ENCODE results near the gene TMCC1.

TMCC1 gene

DNA sequence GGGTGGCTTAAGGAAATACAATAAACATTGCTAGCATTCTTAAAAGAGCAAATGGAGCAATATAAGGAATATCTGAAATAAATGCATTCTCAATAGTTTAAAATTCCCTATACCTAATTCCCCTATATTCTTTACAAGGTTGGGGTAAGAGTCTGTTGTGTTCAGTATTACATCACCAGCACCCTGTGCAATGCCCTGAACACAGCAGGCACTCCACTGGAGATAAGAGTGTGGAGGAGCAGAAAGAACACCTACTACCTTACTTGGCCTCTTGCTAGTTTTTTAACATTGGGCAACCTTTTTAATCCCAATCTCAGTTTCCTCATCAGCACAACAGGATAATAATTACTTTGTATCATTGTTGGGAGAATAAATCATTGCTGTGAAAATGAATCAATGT is 146.9 kb downstream of the TMCC1 start:
- DNase-seq (ENCODE audit: low spot score) = no peak
- TF ChIP-seq, protein P1, sequence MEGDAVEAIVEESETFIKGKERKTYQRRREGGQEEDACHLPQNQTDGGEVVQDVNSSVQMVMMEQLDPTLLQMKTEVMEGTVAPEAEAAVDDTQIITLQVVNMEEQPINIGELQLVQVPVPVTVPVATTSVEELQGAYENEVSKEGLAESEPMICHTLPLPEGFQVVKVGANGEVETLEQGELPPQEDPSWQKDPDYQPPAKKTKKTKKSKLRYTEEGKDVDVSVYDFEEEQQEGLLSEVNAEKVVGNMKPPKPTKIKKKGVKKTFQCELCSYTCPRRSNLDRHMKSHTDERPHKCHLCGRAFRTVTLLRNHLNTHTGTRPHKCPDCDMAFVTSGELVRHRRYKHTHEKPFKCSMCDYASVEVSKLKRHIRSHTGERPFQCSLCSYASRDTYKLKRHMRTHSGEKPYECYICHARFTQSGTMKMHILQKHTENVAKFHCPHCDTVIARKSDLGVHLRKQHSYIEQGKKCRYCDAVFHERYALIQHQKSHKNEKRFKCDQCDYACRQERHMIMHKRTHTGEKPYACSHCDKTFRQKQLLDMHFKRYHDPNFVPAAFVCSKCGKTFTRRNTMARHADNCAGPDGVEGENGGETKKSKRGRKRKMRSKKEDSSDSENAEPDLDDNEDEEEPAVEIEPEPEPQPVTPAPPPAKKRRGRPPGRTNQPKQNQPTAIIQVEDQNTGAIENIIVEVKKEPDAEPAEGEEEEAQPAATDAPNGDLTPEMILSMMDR (IDR thresholded peaks at IDR 0.05; ENCODE audit: borderline replicate concordance, control extremely low read depth, extremely low read depth, insufficient read depth, missing control alignments) = no peak
- in situ Hi-C loops (cut with MboI; ENCODE audit: low sequenced_read_pairs, unreplicated experiment) = no loop called here

DNA sequence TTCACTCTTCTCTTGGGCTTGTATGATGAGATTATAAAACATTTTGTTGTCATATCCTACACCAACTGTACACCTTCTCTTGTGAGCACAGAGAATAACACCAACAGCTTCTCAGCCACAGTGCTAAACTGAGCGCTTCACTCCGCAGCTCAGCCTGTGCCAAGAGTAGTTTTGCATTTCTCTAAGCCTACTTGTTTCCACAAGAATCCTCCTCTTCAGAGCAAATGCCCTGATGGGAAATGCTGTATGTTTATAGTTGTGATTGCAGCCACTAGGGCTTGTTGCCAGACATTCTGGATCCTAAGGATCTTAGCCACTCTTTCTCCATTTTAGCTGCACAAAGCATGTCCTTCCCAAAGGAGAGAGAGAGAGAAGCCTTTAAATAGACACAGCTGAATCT is 148.3 kb downstream of the TMCC1 start:
- no peak for DNase-seq (ENCODE audit: low spot score)
- in situ Hi-C loops (cut with MboI; ENCODE audit: low sequenced_read_pairs, unreplicated experiment) = no loop called here
- TF ChIP-seq, protein P1 (IDR thresholded peaks at IDR 0.05; ENCODE audit: borderline replicate concordance, control extremely low read depth, extremely low read depth, insufficient read depth, missing control alignments) = no peak

DNA sequence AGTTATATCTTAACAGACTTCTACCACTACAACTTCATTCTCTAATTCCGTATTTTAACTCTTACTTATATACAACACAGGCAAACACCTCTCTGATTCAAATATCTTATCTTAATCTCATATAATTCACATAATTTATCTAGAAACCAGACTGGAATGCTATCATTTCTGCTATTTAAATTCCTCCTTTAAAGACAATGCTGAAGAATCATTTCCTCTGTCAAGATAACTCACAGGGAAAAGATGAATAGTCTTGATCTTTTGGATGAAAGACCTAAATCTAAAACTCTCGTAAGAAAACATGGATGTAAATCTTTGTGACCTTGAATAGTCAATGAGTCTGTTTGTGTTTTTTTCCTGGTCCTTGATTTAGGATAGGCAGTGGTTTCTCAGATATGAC is 151.7 kb downstream of the TMCC1 start:
- DNase-seq (ENCODE audit: low spot score) = no peak
- in situ Hi-C loops (cut with MboI; ENCODE audit: low sequenced_read_pairs, unreplicated experiment) = no loop called here

DNA sequence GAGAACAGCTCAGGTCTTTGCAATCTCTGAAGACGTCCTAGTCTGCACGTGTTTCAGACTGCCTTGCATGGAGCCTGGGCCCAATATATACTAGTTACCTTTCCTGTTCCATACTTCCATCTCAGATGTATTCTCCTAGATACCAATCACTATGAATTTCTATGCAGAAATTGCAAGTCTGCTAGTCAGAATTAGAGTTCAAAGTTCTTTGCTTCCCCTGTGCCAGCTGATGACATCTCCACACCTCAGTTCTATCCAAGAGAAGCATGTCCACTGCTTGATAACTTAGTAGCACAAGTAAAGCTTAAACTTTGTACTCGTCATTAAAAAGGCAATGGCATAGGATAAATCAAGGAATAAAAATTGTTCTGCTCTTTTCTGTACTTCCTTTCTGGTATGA is 153.4 kb downstream of the TMCC1 start:
- DNase-seq (ENCODE audit: low spot score) = no peak
- TF ChIP-seq, protein P1 (IDR thresholded peaks at IDR 0.05; ENCODE audit: borderline replicate concordance, control extremely low read depth, extremely low read depth, insufficient read depth, missing control alignments) = no peak
- in situ Hi-C loops (cut with MboI; ENCODE audit: low sequenced_read_pairs, unreplicated experiment) = no loop called here

More for the DNA sequence above, 151.7 kb downstream of the TMCC1 start:
- TF ChIP-seq, protein P1 (IDR thresholded peaks at IDR 0.05; ENCODE audit: borderline replicate concordance, control extremely low read depth, extremely low read depth, insufficient read depth, missing control alignments) = no peak

DNA sequence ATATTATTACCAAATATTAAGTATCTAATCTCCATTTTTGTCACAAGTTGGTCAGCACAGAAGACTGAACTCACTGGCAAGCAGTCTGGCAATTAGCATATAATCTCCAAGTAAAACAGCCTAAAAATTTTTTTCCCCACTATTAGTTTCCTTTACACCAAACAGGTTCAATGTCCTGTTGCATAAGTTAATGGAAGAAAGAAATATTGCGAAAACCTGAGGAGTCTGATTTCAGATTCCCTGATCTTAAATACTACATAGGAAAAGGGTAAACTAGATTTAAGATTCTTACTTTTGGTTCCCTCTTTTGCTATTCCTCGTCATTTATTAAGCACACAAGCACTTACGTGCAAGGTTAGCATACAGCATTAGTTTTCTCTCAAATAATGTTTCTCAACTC is 153.9 kb downstream of the TMCC1 start:
- TF ChIP-seq, protein P1 (IDR thresholded peaks at IDR 0.05; ENCODE audit: borderline replicate concordance, control extremely low read depth, extremely low read depth, insufficient read depth, missing control alignments) = no peak
- DNase-seq (ENCODE audit: low spot score) = no peak
- in situ Hi-C loops (cut with MboI; ENCODE audit: low sequenced_read_pairs, unreplicated experiment) = no loop called here

DNA sequence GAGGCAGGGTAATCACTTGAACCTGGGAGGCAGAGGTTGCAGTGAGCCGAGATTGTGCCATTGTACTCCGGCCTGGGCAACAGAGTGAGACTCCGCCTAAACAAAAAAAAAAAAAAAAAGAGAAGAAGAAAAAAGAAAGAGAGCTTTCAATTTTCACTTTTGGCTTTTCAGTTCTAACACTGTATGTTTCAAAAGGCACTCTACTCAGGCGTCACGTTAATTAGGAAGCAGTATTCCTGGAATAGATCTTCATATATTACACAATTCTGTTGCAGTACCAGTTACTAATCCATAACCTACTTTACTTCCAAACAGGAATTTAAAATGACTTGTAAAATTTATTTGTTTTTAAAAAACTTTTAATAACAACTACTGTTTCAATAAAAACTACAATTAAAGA is 155.3 kb downstream of the TMCC1 start:
- TF ChIP-seq, protein P1 (IDR thresholded peaks at IDR 0.05; ENCODE audit: borderline replicate concordance, control extremely low read depth, extremely low read depth, insufficient read depth, missing control alignments) = no peak
- DNase-seq (ENCODE audit: low spot score) = no peak
- in situ Hi-C loops (cut with MboI; ENCODE audit: low sequenced_read_pairs, unreplicated experiment) = no loop called here

DNA sequence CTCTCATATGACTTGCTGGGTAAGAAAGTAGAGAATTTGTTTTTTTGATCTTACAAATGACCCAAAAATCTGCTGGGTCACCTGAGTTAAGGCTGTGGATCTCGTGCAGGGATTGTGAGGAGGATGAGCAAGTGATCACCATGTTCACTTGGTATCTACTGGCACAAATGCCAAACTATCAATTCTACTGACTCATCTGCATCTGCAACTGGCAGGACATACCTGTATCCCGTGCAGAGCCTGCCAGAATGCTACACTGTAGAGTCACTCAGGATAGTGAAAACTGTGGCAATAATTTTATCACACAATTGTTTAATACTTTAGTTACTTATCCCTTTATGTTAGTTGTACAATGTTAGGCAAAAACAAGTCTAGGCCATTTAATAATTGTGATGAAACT is 157.4 kb downstream of the TMCC1 start:
- in situ Hi-C loops (cut with MboI; ENCODE audit: low sequenced_read_pairs, unreplicated experiment) = no loop called here
- TF ChIP-seq, protein P1 (IDR thresholded peaks at IDR 0.05; ENCODE audit: borderline replicate concordance, control extremely low read depth, extremely low read depth, insufficient read depth, missing control alignments) = no peak
- no peak for DNase-seq (ENCODE audit: low spot score)

Measured in GM13976 (cell line).